GM12875 (cell line): Measurements from ENCODE around the gene WDR31.
"Not testable (repeated sequence)": the region's sequence is repeated elsewhere in the genome, so short reads cannot be mapped to it uniquely, and the experiment has no call there.

Source experiments
- H3K4me3 ChIP-seq: one replicate; pipeline ENCODE4 v1.5.1; 2011; ENCODE audit warnings: low read depth, low read length, control low read depth
- TF ChIP-seq, protein P1 (sequence below): IDR thresholded peaks from 2 replicates; pipeline ENCODE4 v1.5.1; 2011; ENCODE audit warnings: low read depth, mild to moderate bottlenecking, control low read depth, inconsistent platforms, low read length, moderate library complexity, borderline replicate concordance; ENCODE audit not compliant: insufficient read depth

The WDR31 gene

DNA sequence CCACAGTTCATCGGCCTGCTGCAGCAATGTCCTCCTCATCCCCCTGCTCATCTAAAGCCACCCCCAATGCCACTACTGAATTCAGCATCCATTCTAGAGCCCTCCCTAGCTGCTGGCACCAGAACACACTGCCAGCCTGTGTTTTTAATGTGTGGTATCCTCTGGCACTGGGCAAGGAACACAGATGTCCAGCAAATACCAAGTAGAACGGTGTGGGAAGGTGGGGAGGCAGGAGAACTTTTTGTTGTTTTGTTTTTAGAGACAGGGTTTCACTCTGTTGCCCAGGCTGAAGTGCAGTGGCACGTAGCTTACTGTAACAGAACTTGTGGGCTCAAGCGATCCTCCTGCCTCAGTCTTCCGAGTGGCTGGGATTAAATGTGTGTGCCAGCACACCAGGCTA, 32.0 kb upstream of the WDR31 start:
- TF ChIP-seq, protein P1, sequence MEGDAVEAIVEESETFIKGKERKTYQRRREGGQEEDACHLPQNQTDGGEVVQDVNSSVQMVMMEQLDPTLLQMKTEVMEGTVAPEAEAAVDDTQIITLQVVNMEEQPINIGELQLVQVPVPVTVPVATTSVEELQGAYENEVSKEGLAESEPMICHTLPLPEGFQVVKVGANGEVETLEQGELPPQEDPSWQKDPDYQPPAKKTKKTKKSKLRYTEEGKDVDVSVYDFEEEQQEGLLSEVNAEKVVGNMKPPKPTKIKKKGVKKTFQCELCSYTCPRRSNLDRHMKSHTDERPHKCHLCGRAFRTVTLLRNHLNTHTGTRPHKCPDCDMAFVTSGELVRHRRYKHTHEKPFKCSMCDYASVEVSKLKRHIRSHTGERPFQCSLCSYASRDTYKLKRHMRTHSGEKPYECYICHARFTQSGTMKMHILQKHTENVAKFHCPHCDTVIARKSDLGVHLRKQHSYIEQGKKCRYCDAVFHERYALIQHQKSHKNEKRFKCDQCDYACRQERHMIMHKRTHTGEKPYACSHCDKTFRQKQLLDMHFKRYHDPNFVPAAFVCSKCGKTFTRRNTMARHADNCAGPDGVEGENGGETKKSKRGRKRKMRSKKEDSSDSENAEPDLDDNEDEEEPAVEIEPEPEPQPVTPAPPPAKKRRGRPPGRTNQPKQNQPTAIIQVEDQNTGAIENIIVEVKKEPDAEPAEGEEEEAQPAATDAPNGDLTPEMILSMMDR = no peak
- no peak overlapping the region for H3K4me3 ChIP-seq

DNA sequence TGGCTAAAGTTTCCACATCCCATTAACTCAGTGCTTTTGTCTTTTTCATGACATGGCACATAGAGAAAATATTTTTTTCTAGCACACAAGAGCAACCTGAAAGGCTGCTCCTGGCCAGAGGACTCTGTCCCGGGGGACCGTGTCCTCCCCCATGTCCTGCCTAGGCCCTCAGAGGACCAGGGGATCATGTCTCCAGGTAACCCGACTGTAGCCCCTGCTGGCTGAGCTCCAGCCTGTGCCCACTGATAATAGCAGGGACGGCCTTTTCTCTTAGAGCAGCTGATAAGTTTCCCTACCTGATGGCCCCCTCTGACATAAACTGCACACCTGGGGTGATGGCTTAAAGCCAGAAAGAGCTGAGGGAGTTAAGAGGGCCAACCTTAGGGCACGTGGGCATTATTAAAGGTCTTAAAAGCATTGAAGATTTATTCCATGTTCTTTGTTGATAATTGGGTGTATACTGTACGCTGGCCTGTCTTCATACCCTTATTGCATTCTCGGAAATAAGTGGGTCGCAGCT, 30.8 kb upstream of the WDR31 start:
- TF ChIP-seq, protein P1 = no peak
- H3K4me3 ChIP-seq = no peak overlapping the region

- TF ChIP-seq, protein P1 = no peak
- no peak overlapping the region for H3K4me3 ChIP-seq
Measured at GRCh38 chr9:113369855-113370140, 29.7 kb upstream of the WDR31 start.

DNA sequence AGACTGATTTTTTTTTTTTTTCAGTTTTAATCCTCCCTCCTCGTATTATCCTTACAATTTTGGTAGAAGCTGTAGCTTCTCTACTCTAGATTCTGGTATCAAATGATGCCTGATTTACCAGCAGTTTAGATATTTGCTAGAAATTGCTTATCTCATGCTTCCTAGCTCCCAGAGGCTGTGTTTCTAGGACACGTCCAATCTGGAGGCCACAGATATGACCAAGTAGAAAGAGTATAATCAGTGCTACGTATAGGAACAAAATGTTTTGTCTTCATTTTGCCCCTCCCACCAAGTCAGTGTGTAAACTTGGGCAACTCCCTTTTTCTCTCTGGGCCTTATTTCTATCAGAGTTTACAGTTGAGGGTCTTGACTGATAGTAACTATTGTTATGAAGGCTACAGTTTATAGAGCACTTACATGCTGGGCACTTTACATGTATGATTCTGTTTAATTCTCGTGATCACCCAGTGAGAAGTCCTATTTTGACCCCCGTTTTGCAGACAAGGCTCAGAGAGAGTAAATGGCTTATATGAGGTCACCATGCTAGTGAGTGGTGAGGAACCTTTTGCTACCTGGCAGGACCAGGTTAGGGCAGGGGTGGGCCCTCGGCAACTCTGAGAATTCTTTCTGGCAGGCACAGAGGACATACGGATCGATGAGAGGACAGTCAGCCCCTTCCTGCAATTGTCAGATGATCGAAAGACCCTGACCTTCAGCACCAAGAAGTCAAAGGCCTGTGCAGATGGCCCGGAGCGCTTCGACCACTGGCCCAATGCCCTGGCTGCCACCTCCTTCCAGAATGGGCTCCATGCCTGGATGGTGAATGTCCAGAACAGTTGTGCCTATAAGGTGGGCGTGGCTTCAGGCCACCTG, 29.1 kb upstream of the WDR31 start:
- TF ChIP-seq, protein P1 = no peak
- no peak overlapping the region for H3K4me3 ChIP-seq

DNA sequence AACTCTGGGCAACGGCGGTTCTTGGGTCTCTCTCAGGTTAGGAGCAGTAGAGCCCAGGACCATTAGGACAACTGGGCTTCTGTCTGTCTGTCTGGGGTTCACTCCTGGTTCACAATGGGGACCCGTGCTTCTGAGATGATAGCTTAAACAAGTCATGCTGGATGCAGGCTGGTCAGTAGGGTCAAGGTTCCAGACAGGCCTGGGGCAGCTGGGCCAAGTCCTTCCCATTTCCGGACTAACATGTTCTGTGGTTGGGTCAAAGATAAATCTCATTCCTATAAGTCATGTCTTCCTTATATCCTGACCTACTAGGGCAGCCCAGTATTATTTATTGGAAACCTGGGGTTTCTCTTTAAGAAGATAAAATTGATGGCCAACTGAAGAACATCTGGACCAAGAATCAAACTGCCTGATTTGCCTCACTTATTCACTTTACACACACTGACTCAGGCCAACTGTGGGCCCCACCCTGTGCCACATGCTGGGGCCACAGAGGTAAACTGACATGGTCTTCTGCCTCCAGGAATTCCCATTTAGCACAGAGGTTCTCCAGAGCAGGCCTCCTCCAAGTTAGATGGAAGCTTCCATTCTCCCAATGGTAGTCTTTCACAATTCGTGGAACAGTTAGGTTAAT, 28.4 kb upstream of the WDR31 start:
- TF ChIP-seq, protein P1 = no peak
- H3K4me3 ChIP-seq = no peak overlapping the region

- not testable (repeated sequence) for H3K4me3 ChIP-seq
Measured at GRCh38 chr9:113365652-113366051, 25.6 kb upstream of the WDR31 start.

DNA sequence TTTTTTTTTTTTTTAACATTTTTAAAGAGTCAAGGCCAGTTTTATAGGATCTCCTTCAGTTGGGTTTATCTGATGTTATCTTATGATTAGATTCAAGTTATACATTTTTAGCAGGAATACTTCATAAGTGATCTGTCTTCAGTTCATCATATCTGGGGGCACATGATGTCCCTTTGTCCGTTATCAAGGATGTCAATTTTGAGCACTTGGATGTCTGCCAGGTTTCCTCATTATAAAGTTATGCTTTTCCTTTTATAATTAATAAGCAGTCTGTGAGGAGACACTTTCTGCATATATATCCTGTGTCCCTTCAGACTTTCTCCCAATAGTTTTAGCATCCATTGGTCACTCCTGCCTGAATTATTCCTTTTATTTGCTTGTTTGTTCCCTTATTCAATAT, 24.9 kb upstream of the WDR31 start:
- TF ChIP-seq, protein P1 = no peak
- no peak overlapping the region for H3K4me3 ChIP-seq
